NCI-H1694 (cell line): ENCODE measurements around the gene RBFA.

Experiments used
- DNase-seq: peaks from one replicate; lab custom pipeline; 2025; lab: John Stamatoyannopoulos, UW

Gene RBFA

GRCh38 chr18:80074697-80075096 is 40.5 kb downstream of the RBFA start:
- no peak for DNase-seq

GRCh38 chr18:80075940-80076339 is 41.7 kb downstream of the RBFA start:
- DNase-seq: no peak

DNA sequence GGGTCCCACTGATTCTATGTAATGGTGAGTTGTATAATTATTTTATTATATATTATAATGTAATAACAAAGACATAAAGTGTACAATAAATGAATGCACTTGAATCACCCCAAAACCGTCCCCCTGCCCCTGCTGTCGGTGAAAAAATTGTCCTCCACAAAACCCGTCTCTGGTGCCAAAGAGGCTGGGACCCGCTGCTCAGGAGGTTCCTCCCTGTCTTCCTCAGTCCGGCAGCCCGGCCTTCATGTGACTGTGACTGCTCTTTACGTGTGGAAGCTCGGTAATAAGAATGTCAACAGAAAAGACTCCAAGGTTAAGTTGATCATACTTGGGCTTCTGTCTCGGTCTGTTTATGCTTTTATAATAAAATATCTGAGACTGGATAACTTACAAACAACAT is 42.1 kb downstream of the RBFA start:
- DNase-seq: no peak

GRCh38 chr18:80077873-80078272 is 43.6 kb downstream of the RBFA start:
- DNase-seq: no peak
